COLO668 (cell line): Measurements from ENCODE around the gene ITGB7.

Experiments used
- DNase-seq: peaks from one replicate; lab custom pipeline; 2025; ENCODE audit not compliant: unreplicated experiment; lab: John Stamatoyannopoulos, UW

Gene ITGB7

DNA sequence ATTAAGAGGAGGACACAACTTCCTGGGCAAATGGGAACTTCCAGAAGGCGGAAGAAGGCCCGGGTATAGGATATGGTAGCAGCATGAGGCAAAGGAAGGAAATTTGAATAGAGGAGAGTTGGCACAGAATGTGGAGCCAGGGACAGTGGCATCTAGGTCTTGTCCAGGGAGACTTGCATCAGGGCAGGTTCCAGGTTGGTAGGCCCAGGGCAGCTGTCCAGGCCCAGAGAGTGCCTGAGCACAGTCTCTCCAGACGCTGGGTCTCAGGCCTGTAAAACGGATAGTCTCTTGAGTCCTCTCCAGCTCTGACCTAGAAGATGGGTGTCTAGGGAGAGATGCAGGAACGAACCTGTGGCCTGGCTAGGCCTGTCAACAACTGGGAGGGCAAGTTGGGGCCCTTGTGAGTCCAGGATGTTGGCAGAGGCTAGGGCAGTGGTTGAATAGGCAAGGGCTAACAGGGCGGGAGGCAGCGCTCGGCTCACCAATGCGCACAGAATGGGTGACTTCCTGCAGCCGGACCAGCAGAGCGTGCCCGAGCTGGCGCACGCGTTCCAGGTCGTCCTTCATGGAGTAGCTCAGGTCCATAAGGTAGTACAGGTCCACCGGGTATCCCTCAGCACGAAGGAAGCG, 9.9 kb downstream of the ITGB7 start:
- DNase-seq, result peak; percentile 68

DNA sequence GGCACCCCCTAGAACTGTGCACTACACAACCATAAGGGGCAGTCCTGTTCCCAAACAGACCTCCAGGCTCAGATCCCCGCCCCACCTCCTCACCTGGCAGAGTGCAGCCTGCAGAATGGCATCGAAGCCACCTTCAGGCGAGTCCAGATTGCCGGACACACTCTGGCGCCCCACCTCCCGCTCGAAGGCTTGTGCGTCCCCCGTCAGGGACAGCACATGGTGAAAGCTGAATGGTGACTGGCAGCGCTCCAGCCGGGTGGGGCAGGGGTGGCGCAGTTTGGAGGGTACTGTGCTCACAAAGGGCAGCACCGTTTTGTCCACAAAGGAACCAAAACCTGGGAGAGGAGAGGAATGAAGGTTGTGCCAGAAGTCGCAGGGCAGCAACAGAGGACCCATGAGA, 10.6 kb downstream of the ITGB7 start:
- no peak for DNase-seq

DNA sequence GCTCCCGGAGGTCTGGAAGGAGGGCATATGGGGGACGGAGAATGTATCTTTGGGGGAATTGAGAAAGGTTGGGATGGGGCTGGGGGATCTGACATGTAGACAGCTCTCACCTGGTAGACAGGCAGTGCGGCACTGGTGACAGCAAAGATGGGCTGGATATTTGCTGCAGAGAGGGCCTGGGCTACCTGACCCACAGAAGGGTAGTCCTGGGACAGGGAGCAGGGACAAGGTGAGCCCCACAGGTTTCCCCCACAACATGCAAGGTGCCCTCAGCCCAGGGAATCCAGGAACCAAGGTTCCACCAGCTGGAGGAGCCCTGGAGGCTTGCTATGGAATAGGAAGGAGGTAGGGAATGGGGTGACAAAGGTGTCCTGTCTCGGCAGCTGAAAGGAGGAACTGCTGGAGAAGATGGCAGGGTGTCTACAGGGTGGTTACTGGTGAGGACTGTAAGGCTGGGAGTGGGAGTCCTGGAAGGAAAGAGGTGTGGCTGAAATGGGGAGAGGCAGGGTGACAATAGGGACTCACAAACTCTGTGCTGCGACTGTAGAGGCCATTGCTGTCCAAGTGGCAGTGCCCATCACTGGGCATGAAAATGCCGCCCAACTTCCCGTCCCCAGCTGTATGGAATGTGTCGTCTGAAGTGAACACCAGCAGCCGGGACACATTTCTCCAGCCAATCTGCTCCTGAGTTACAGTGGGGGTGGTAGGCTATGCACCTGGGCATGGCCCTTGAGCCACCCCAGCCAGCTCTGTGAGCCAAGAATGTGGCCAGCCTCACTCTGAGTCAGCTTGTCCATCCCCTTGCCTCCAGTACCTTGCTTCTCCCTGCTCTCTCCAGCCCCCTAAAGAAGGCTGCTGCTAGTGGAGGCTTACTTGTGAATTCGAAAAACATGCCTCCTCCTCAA, 11.3 kb downstream of the ITGB7 start:
- no peak for DNase-seq

DNA sequence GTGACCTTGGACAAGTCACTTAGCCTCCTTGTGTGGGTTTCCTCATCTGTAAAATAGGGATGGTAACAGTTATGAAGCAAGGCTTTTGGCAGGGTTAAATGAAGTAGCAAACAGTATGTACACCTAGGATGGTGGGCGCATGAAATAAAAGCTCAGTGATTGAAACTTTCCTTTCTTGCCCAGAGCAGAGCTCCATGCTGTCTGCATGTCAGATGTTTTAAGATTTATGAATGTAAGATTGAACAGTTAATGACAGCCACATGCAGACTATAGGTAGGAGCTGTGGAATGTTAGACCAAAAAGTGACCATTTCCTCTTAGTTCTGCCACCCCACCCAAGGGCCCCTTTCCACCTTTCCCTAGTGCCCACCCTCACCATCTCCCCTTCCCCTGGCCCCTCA, 12.1 kb downstream of the ITGB7 start:
- no peak for DNase-seq

DNA sequence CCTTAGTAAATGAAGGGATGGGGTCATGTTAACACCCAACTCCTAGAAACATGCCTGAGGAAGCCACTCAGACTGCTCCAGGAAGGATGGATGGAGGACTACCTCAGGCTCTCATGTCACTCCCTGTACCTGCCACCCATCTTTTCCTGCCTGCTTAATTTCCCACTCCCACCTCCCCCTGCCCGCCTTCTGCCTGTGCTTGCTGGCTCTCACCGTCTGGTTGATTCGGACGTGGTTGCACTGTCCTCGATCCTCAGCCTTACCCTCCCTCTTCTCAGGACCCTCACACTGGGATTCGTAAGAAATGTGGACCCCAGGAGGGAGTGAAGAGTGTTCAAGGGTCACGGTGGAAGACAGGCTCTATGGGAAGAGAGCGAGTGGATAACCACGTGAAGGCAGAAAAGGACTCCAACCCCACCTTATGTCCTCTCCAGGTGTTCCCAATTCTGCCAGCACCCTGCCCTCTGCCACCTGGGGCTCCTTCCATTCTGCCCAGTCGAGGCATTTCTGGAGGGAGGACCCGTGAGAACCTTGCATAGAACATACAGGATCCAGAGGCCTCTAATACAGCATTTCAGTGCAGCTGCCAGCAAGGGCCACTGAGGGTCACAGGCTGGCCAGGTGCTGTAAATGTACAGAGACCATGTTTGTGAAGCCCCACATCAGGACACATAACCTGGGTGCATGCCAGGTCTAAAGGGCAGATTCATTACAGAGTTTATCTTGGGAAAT, 12.9 kb downstream of the ITGB7 start:
- peak; percentile 4 for DNase-seq

DNA sequence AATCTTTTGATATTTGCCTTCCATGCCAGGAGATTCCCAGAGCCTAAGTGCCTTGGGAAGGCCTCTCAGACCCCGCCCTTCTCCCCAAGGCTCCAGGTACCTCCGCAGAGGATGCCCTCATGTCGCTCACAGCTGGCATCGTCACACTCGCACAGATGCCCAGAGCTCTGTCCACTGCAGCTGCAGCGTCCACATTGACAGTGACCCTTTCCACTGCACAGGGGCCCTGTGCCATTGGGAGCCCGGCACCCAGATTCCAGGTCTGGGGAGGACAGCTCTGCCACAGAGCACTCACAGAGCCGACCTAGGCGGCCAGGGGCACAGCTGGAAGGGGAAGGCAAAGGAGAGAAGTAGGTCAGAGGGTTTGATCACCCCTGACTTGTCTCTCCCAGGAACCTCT, 14.0 kb downstream of the ITGB7 start:
- DNase-seq, result no peak

DNA sequence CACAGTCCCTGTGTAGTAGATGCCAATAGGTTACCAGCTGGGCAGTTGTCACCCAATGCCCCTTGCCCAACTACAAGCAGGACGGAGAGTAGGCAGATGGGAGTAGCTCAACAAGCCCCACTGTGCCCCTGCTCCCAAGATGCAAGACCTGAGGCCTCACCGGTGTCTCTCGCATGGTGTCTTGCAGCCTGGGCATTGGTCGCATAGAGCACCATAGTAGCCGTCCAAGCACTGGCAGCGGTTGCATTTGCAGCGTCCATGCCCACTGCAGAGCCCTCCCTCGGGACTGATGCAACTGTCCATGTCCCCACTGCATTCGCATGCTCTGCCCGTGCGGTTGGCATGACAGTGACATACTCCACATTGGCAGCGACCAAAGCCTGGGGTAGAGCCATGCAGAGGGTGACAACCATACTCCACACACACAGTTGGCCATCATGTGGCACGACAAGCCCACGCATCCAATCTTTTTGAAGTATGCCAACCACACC, 14.5 kb downstream of the ITGB7 start:
- DNase-seq, result no peak

DNA sequence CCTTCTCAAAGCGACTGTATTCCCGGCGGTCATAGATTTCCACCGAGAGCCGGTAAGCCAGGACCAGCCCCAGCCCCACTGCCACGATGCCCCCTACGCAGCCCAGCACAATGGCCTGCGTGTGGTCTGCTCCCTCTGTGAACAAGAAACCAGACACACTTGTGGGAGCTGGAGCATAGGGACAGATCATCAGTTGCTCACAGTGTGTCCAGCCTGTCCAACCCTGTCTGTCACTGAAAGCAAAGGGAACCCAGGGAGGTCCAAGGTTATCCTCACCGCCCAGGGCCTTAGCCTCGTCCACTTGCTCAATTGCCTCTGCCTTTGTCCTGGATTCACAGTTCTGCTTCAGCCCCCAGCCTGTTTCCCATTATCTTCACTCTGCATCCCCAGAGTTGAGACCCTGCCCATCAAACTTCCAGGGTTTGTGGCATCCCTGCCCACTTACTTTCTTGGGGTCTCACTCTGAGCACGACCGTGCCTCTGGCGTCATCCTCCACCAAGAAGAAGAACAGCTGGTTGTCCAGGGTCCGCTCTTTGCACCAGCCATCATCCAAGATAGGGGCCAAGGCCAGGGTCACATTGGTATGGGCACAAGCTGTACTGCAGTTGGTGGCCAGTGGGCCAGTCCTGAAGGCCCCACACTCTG, 15.0 kb downstream of the ITGB7 start:
- DNase-seq, result no peak

DNA sequence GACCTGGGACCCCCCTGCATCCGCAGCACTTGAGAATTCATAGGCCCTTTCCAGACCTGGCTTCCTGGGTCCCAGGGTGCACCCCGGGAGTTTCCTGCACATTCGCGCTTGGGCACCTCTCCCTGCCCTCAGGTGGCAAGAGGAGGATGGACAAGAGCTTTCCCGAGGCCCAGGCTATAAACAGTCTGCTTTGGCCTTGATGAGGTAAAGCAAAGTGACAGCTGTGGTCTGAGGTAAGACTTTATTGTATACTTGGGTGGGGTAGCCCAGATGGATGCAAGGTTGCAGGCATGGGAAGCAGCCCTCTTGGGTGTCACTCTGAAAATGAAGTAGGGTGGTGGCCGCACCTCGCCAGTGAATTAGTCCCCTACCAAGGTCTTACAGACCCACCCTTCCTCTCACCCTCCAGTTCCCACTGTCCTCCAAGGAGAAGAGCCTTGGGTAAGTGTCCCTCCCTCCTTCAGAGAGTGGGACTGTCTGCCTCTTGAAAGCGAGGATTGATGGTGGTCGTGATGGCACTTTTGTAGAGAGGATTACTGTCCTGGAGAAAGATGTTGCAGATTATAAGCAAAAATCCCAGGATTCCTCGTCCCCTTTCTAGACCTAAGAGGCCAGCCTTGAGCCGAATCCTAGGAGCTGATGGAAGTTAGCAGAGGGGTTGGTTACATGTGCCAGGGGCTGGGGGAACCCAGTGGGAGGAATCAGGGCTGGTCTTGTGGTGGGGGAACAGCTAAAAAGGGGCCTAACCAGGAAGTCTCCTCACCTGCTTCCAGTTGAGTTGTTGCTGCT, 15.8 kb downstream of the ITGB7 start:
- DNase-seq, result no peak

DNA sequence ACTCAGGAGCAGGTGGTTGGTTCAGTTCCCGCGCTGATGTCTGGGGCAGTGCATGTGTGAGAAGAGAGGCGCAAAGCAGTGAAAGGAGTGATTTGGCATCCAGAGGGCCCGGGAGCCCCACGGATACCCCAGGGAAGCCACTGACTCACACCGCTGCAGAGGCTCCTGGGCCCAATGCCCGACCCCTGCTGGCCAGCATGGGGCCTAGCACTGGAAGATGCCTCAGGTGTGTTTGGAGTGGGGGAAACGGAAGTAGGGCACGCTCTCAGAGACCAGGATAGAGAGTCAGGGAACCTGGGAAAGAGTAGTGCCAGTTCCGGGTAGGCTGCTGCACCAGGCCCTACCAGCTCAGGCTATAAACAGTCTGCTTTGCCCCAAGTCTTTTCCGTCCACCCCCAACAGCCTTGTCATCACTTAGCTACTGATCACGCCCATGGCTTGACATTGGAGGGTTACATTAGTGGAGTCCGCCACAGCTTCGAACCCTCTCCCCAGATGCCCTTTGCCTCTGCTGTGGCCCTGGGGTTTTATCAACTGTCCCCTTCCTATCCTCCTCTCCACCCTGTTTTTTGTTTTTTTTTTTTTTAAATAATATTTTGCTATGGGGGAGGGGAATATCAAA, 16.8 kb downstream of the ITGB7 start:
- DNase-seq, result peak; percentile 33

DNA sequence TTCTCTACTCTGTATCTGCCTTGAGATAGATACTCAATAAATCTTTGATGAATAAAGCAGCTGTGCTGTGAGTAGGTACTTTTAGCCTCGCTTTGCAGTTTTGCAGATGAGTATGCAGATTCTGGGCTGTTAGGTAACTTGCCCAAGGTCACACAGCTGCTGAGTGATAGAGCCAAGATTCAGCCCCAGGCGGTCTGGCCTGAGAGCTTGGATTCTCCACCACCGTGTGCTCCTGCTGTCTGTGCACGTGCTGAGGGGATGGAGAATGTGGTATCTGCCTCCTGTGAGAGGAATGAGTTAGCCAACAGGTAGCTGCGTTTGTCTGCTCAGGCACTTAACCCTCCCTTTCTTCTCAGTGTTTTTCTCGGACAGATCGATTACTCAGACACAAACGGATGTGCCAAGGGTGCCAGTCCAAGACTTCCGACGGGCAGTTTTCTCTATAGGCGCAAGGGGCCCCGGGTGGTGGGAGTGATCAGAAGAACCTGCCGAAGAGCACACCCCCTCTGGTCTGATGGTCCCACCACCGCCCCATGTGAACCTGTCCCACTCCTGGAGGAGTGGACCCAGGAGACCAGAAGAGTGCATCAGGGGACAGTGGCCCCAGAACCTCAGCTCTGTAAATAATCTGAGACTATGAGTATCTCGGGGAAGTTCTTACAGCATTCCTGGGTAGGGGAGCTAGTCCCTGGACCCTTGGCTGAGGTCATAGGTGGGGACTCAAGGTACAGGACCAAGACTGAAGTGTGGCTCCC, 19.7 kb downstream of the ITGB7 start:
- DNase-seq, result no peak

DNA sequence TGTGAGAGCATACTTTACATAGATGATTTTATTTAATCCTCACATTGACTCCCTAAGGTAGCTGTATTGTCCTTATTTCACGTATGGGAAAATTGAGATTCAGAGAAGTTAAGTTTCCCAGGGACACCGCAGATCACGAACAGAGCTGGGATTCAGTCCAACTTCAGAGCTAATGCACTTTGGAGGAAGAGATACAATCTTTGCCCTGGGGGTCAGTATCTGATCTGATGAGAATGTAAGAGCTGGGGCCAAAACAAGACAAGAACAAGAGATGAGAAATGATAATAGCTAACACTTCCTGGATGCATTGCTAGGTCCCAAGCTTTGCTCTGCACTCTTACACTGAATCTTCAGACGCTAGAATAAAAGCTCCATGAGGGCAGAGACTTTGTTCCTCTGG, 20.3 kb downstream of the ITGB7 start:
- no peak for DNase-seq

DNA sequence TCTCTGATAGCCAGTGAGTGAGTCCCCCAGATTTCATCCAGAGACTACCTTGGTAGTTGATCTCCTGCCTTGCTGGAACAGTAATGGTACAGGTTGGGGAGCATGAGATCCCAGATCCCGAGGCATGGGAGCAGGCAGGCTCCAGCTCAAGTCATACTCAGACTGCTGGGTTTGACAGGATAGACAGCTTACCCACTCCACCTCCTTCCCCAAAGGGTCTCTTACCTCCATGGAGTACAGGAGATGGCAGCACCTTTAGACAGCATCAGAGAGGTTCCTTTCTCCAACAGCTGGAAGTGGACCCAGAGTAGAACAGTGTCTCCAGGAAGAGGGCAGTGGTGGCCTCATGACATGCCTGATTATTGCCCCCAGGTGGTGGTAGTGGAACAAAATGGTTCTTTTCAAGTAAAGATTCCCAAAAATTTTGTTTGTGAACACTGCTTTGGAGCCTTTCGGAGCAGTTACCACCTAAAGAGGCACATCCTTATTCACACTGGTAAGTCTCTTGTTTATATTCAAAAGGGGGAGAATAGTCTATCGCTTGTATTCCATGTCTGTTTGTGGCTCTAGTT, 21.4 kb downstream of the ITGB7 start:
- DNase-seq, result no peak

DNA sequence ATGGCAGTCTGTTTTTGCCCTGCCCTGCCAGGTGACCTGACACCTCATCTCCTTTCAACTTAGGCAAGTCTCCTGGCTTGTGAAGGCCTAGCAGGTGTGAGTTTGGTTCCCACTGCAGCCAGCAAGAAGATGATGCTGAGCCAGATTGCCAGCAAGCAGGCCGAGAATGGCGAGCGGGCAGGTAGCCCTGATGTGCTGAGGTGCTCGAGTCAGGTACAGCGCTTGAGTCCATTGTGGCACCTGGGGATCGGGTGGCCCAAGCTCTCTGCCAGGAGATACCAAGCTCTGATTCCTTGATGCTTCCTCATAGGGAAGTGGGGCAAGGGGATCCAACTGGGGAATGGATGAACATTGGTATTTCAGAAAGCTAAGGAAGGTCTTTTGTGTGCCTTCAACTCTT, 22.2 kb downstream of the ITGB7 start:
- no peak for DNase-seq

DNA sequence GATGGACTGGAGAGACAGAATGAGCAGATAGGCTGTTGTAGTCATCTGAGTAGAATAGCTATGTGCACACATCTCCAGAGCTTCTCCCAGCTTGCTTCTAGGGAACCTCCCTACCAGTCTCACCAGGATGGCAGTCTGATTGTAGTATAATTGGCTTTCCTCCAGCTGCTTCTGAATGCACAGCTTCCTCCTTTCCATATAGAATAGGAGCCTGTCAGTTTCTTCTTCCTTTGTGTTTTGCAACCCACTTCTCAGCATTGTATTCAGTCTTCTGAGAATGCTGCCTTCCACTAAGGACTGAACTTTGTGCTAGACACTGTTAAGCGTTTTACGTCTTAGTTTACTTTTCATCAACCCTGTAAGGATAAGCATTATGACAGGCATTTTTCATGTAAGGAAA, 24.1 kb downstream of the ITGB7 start:
- no peak for DNase-seq

DNA sequence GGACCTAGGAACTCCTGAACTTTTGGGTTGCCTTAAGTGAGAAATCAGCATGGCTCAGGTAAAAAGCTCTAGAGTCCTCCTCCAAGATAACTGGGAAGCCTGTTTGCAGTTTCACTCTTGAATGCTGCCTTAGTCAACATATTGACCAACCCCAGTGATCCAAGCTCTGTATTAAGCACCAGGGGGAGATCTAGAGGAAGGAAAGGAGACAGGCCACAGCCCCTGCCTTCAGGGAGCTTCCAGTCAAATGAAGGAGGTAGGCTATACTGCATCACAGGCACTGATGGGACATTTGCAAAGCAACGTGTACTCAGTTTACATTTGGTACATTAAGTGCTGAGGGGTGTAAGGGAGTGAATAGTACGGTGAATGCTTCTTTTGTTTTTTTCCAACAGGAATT, 25.1 kb downstream of the ITGB7 start:
- no peak for DNase-seq

DNA sequence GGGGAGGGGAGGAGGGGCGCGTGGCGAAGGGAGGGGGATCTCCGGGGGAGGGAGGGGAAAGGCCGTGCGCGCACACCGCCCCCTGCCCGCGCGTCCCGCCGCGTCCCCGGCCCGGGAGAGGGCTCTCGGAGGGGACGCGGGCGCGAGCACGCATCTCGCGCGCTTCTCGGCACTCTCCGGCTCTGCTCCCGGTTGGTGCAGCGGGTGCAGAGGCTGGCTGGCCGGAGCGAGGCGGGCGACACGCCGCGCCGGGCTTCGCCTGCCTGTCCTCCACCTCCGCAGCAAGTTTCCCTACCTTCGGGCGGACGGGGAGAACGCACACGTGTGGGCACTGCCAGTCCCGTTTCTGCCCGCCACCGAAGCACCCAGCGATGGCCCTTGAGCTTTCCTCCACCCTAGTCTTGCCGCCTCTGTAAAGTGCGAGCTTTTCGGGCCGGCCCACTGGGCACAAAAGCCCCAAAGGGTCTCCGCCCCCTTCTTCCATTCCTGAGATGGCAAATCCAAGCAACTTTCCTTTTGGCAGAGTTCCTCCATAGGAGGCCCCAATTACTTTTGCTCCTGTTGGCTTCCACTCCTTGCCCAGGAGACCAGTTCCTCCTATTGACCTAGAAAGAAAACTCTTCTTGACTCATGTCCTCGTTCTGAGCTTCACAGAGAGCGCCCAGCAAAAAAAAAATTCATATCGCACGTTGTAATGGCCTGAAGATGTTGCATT, 26.0 kb downstream of the ITGB7 start:
- DNase-seq, result peak; percentile 87

DNA sequence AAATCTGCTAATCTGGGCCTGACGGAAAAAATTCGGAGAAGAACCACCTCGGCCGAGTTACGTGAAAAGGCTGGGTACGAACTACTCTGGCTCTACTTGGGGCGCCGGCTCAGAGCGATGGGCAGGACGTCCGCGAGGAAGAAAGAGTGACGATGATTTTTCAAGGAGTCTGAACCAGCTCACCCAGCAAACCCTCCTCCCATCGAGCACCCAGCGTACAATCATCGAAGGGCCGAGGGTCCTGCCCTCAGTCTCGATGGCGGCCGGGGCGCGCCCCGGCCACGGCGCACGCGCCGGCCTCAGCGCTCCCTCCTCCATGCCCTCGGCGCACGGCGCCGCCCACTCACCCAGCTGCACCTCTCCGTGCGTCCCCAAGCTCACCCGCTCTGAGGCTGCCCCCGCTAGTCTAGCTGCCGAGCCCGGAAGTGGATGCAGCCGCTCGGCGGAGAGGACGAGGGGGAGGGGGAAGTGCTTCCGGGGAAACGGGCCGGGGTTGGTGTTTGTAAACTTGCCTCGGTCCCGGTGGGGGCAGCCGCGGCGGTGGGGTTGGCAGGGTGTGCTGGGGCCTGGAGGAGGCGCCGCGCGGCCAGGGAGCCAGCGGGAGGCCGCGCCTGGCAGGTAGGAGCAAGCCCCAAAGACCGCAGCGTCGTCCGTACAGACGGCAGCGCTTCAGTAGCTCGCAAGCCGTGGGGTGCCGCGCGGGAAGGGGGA, 26.7 kb downstream of the ITGB7 start, which contains the start of the genes CSAD and ZNF740:
Gene CSAD, minus strand, starts transcription at position 706 of the 711 bp plus-strand sequence. CDS start 7,455 bp downstream, outside the sequence.
Gene ZNF740, plus strand, starts transcription at position 503 of the 711 bp plus-strand sequence. CDS start 1,262 bp downstream, outside the sequence.
- DNase-seq, result peak; percentile 95
